HG03103 (cell line): ENCODE data around the gene QPCT.
A peak's percentile ranks its signal among the peaks of the same experiment; 100 is the strongest.
"Not testable (repeated sequence)": the region's sequence is repeated elsewhere in the genome, so short reads cannot be mapped to it uniquely, and the experiment has no call there.

Experiments
- ATAC-seq: cut with Tn5 transposase; IDR thresholded peaks from one replicate; pipeline ENCODE4 v1.9.1; 2021; ENCODE audit warnings: low read depth; ENCODE audit not compliant: unreplicated experiment

QPCT gene

DNA sequence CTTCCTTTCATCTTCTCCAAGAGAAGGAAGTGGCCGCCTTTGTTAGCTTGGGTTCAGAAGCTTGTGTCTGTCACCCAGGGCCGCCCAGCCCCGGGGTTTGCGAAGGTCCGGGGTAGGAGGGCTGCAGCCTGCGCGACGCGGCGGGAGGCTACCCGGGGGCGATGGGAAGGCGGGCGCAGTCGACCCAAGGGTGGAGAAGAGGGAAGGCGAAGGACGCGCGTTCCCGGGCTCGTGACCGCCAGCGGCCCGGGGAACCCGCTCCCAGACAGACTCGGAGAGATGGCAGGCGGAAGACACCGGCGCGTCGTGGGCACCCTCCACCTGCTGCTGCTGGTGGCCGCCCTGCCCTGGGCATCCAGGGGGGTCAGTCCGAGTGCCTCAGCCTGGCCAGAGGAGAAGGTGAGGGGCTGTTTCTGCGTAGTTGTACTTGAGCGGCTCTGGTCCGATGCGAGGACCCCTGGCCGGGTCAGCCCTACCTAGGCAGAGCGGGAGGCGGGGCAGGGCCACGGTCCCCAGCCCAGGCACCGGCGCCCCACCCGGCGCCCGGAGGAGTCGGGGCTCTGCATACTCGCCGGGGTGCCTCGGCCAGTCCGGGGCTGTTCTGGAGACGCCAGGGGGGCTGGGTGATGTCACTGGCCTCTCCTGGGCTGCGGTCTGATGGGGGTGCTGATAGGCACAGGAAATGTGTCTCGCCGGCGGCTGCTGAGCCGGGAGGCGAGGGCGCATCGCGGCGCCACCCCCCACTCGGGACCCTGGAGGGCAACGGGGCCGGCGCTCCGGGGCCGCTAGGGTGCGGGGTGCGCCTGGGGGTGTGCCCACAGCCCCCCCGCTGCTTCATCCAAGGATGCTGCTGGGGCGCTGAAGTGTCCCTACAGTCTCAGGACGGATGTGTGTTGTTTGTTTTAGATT, at the start of gene QPCT:
TSS of gene QPCT (plus strand) at position 178 of the 909 bp plus-strand sequence. CDS start at position 280, 102 bp downstream.
- no peak for ATAC-seq

DNA sequence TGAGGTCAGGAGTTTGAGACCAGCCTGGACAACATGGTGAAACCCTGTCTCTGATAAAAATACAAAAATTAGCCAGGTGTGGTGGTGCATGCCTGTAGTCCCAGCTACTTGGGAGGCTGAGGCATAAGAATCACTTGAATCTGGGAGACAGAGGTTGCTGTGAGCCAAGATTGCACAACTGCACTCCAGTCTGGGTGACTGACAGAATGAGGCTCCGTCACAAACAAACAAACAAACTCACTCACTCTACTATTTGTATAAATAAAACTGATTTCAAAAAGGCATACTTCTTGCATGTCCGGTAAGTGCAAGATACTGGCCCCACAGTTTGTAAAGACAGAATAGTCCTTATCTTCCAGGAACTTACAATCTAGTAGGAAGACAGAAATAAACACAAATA, 49.6 kb upstream of the QPCT start:
- not testable (repeated sequence) for ATAC-seq

DNA sequence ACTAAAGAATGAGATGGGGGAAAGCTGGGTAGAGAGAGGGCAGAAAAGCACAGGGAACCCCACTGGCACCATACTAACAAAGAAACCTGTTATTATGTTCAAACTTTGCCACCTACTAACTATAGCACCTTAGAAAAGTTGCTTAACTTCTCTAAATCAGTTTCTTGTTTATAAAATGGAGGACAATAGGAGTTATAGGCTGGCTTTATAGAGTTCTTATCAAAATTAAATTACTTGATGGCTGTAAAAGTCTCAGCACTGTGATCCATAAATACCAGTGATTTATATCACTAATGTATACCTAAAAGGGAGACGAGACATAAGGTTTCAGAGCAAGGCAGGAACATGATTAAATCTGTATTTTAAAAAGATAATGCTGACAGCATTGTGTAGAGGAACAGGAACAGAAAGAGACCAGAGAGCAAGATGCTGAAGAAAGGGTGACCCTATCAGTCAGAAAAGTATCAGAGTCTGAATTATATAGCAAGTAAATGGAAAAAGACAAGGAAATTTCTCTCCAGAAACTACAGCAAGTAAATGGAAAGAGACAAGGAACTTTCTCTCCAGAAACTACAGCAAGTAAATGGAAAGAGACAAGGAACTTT, 48.9 kb upstream of the QPCT start:
- ATAC-seq, result no peak

DNA sequence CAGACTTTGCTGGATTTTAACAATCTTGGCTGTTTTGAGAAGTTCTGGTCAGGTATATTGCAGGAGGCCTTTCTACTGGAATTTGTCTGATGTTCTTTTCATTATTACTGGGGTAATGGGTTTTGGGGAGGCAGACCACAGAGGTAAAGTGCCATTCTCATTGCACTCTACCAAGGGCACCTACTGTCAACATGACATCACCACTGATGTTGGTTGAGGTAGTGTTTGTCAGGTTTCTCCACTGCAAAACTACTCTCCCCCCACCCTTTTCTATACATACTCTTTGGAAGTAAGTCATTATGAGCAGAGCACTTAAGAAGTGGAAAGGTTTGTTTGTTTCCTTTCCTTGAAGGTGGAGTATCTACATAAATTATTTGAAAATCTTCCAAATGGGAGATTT, 46.8 kb upstream of the QPCT start:
- no peak for ATAC-seq

DNA sequence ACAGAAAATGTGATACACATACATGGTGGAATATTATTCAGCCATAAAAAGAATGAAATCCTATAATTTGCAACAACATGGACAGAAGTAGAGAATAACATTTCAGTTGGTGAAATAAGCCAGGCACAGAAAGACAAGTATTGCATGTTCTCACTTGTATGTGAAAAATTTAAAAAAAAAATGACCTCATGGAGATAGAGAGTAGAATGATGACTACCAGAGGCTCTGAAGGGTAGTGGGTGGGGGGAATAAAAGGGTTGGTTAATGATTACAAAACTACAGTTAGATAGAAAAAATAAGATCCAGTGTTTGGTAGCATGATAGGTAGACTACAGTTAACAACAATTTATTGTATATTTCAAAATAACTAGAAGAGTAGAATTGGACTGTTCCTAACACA, 44.3 kb upstream of the QPCT start:
- no peak for ATAC-seq

DNA sequence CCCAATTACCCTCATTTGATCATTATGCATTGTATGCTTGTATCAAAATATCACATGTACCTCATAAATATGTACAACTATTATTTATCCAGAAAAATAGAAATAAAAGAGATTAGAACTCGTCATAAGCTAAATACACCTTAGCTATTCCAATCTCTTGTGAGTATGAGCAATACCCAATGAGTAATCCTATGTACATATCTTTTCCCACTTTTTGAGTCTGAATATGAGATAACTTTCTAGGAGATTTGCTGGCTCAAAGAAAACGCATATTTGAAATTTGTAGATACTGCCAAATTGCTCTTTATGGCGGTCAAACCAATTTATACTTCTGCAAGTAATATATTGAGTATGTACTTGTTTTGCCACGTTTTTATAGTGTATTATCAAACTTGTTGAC, 43.9 kb upstream of the QPCT start:
- ATAC-seq, result no peak

DNA sequence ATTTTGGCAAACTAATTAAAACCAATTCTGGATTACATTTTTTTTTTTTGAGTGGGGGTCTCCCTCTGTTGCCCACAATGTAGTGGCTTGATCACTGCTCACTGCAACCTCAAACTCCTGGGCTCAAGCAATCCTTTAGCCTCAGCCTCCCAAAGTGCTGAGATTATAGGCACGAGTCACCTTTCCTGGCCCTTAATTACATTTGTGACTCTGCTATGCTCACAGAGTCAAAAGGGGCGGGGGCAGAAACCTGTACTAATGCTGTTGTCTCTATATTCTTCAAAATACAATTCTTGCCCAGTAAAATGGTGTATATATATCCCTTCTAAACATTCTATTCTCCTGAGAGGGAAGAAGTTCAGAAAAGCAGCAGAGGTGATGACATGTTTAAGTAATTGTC, 43.0 kb upstream of the QPCT start:
- no peak for ATAC-seq

DNA sequence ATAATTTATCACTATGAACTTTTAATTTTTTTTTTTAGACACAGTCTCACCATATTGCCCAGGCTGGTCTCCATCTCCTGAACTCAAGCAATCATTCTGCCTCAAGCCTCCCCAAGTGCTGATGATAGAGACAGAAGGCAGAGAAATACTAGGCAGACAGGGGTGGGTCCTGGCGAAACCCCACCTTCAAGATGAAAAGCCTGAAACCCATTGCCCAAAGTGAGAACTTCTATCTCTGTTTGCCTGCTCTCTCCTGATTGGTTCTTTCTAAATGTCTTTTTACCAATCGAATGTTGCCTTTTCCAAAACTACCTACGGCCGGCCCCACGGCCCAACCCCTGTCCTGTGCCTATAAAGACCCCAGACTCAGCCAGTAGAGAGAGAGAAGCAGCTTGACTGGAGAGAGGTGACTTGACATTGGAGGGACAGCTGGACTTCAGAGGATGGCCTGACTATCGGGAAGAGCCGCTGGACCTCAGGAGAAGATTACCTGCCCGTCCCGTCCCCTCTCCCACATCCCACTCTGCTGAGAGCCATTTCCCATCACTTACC, 41.7 kb upstream of the QPCT start:
- no peak for ATAC-seq

DNA sequence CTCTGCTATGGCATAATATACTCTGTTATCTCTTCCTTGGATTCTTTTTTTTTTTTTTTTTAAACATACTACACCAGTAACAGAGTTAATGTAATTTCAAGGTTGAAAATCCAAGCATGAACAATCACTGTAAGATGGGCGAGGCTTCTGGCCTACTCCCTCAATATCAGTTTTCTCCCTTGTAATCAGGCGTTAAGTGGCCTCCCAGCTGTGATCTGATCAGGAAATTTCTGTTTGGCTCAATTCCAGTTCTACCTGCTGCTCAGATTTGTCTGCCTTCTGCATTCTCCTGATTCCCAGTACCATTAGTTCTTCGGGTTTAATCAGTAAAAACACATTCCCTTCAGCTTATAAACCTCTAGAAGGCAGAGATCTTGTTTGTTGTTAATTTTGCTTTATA, 38.4 kb upstream of the QPCT start:
- no peak for ATAC-seq

DNA sequence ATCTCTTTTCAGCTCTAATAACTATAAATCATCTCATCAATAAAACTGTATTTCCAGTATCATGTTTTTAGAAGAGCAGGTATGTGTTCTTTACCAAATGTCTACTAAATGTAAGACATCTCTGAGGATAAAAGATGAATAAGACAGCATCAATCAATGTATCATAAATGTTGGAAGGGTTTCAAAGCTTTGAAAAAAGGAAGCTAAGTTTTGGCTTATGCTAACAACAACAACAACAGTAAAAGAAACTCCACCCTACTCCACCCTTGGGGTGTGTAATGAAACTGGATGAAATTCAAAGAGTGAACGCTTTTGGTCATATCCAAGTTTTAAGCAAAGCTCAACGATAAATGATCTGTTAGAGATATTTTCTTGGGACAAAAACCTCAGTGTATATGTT, 36.9 kb upstream of the QPCT start:
- no peak for ATAC-seq

DNA sequence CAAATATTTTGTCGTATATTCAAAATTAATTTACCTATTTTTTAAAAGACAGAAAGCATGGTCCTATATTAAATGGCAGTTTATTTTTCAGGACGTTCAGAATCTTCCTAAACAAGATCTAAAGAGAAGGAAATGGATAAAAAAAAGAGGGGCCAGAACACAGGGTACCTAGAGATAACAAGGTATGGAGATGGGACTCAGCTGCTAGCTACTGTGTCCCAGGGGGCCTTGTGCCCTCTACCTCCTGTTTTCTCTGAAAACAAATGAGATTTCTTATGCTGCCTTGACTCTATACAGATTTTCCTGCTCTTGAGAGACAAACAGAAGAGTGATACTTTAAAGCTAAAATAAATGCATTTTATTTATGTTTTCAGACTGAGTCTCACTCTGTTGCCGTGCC, 29.1 kb upstream of the QPCT start:
- no peak for ATAC-seq

DNA sequence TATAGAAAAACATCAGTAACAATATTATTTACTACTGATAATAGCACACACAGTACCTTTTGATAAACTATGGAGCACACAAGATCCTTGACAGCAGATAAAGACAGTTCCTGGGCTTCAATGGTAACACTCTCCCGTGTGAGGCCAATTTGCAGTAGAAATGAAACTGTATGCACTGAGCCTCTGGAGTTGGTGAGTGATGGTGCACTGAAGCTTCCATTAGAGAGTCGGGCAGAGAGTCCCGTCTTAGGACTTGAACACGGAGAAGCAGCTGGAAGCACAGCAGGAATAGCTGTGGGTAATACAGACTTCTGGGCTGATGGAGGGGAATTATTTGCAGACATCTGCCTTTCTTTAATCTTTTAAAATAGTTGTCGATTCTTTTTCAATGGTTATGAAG, 28.2 kb upstream of the QPCT start:
- no peak for ATAC-seq

DNA sequence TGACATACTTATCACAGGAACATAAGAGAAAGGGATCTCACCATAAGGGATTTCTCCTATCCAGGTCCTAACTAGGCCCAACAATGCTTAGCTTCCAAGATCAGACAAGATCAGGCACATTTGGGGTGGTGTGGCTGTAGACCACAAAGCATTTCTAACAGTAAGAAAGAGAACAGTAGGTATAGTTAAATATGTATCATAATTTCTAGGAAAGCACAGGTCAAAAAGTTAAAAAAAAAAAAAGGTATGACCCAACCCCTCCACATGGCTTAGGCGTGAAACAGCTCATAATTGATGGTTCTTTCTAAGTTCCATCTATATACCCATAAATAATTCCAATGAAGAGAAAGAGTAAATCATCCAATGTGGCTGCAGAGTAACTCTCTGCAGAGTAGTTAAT, 26.7 kb upstream of the QPCT start:
- ATAC-seq, result no peak

DNA sequence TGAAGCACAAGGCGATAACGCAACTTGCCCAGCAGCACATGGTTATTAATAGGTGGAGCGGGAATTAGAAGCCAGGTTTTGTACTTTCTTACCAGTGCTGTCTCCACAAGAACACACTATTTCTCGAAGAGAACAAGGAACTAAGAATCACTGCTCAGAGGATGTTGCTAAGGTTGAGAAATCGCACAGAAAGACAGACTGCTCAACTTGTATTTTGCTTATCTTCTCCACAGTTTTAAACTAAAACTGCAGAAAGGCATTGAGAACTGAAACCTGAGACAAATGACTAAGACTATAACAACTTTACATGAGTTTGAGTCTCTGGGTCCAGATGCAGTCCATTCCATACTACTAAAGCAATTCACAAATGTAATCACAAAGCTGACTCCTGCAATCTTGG, 26.0 kb upstream of the QPCT start:
- ATAC-seq, result peak; percentile 88

DNA sequence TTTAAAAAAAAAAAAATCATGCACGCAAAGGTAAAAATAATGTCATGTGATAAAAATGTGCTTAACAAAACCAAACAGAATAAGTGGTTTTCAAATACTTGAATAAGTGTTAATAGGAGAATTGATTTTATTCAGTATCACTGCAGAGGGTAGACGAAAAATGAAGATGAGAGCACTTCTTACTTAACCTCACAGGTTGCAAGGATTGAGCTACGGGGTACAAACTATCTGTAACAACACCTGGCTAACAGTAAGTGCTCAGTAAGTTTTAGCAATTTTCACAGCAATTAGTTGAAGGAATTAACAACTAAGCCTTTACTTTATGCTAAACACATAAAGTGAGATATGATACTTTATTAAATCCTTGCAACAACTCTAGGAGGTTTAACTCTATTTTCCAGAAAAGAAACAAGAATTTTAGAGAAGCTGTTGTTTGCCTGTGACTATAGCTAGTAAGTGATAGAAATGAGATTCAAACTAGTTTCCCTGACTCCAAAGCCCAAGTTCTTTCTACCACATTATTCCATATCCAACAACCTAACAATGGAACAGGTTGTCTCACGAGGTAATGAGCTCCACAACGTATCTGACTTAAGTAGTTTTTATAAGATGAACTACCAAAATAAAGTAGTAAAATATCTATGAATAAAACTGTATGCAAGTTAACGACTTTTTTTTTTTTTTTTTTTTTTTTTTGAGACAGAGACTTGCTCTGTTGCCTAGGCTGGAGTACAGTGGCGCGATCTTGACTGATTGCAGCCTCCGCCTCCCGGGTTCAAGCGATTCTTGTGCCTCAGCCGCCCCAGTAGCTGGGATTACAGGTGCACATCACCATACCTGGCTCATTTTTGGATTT, 24.4 kb upstream of the QPCT start:
- ATAC-seq, result no peak

DNA sequence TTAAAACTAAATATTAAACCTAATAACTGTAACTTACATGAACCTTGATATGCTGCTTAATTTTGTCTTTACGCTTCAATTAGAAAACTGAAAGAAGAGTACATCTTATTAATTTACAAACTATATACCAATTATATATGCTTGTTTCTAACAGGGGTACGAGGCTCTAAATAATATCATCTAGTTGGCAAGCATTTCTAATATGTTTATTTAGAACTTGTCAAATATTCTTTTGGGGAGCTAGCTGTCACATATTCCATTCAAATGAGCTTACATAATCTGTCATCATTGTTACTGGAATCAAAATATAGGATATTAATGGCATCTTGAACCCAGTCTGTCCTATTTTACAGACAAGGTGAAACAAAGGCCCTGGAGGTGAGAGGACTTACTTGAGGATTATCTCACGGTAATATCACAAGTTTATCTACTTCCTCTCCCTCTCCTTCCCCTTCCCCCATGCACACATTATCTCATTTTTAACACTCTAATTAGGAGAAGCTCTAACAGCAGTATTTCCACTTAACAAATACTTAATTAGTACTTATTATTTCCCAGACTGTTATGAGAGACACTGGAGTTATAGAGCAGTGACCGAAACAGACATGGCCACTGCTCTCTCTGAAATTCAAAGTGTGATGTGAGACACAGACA, 23.3 kb upstream of the QPCT start:
- ATAC-seq, result no peak

DNA sequence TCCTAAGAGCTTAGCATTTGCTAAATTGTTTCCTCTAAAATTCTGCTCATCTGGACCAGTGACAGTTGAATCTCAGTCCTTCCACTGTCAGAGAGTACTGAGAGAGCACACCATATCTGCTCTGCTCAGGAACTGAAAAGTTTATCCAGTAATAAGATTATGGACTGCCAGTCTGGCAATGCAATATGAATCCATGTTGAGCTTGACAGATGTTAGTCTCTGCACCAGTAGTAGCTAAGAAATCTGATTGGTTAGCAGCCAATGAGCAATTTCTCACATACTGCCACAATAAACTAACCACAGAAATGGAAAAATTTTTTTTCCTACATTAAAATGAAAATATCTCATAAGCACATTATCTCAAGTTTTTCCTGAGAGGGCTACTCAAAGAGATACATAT, 22.1 kb upstream of the QPCT start:
- ATAC-seq, result no peak

DNA sequence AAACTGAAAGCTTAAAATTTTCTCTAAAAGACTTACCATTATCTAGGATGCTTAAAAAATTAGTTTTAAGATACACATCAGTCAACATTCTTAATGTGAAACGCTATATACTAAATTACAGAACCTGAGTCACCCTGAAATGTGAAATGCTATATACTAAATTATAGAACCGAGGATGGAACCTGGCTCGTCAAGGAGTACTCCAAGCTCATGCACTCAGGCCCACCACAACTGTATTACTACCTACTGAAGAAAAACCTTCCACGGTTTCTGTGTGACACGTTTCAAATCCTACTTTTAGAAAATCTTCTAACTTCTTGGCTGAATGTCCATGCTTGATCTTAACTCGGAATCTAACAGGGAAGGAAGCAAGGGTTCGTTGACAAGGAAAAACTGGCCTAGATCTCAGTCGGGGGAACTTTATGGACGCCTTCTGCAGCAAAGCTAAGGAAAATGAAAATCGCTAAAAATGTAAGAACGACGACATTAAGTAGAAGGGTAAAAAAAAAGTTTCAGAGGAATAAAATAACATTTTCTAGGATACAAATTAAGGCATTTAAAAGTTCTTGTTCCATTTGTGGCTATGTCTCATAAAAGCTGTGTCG, 21.2 kb upstream of the QPCT start:
- ATAC-seq, result no peak

DNA sequence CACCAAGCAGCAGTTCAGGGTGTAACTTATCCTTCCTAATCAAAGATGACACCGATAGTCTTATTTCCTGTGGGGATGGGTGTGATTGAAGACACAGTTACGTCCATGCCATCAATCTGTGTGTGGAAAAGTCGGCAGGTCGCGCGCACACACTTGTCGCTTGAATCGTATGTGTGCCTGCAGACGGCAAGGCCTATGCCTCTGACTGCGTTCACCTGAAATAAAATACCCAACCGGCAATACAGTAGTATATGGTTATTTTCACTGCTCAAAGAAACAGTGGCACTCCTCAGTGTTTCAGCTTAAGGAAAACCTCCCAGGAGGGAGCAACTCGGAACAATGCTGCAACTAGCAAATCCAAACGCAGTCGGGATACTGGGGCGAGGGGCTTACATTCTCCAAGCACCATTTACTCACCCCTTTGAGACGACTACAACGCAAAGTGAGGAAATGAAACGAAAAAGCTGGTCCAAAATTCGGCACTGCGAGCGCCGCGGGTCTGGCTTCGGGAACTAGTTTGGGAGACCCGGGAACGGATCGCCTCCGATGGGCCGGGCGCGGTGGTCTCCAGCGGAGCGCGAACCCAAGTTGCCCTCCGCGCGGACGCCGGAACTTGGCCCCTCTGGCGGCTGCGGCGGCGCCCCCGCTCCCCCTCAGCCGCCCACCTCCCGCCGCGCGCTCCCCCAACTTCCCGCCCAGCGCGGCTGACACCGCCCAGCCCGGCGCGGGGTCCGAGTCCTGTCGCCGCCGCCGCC, 20.5 kb upstream of the QPCT start:
- no peak for ATAC-seq

DNA sequence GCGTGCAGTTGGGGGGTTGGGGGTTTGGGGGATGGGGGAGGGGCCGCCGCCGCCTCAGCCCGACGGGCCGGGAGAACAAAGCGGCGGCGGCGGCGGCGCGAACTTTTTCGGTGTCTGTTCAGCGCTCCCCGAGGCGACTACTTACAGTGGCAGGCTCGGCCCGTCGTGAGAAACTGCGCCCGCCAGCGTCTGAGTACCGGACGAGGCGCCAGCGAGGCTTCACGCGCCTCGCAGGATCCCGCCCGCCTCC, 20.0 kb upstream of the QPCT start:
- no peak for ATAC-seq
